Pericardium fibroblast (primary cell): Measurements from ENCODE around the gene SPATA31D4. TPM values are rescaled to one million over a fixed set of nuclear protein-coding genes. Genes with fewer than 3 reads are reported as not detected.

ENCODE experiments used
- total RNA-seq: library from RNA; depleted of rRNA; stranded (reverse); fragments of >200 nt; gene quantifications from 2 replicates; pipeline ENCODE4 v1.2.3, GENCODE V29; 2015

The SPATA31D4 gene
- not detected in 2 replicates for total RNA-seq

GRCh38 chr9:81928305-81928704 lies at the start of gene SPATA31D4:
Gene SPATA31D4 (plus strand): TSS chr9:81928428. CDS start chr9:81928514, 86 bp downstream.

GRCh38 chr9:81943393-81943792 lies 15.2 kb downstream of the SPATA31D4 start, which contains the start of gene SPATA31D3:
Gene SPATA31D3 (plus strand): TSS chr9:81943500. CDS start chr9:81943586, 86 bp downstream.

Other genes with a start within 250 kb of the SPATA31D4 start
- 20.8 and 30.8 TPM in 2 replicates for gene TLE1, start 238.9 kb upstream of the SPATA31D4 start, total RNA-seq
- gene SPATA31D3, start 15.1 kb downstream of the SPATA31D4 start, total RNA-seq: not detected in 2 replicates
- gene SPATA31D1, start 60.3 kb downstream of the SPATA31D4 start, total RNA-seq: not detected in 2 replicates